ENCODE measurements around the gene MIER1.

- no peak for TF ChIP-seq CTCF (IDR thresholded peaks at IDR 0.05)
- TF ChIP-seq POLR2A (IDR thresholded peaks at IDR 0.05) = no peak
- TF ChIP-seq POLR2AphosphoS5 (IDR thresholded peaks at IDR 0.05) = no peak
- no peak for TF ChIP-seq EP300 (IDR thresholded peaks at IDR 0.05; ENCODE audit: low read depth)
Measured at GRCh38 chr1:66999640-67000400, 75.0 kb downstream of the MIER1 start.
